ENCODE measurements around the gene KLK10.

Gene KLK10

GRCh38 chr19:51019544-51019925, at the start of gene KLK10:
Gene KLK10, minus strand, starts transcription at chr19:51019709. Its CDS starts 579 bp downstream, at chr19:51019130.
- DNase-seq: no peak

- DNase-seq: no peak
Measured at GRCh38 chr19:51066393-51067186, 47.1 kb upstream of the KLK10 start.

GRCh38 chr19:51065221-51065960, 45.9 kb upstream of the KLK10 start:
- DNase-seq: no peak

GRCh38 chr19:51064534-51065220, 45.2 kb upstream of the KLK10 start, which contains the start of gene KLK13:
Gene KLK13, minus strand, starts transcription at chr19:51065092. Its CDS starts 25 bp downstream, at chr19:51065067.
- DNase-seq: no peak

- DNase-seq: no peak
Measured at GRCh38 chr19:51063664-51064063, 44.2 kb upstream of the KLK10 start.

- no peak for DNase-seq
Measured at GRCh38 chr19:51060973-51061372, 41.5 kb upstream of the KLK10 start.

- DNase-seq: no peak
Measured at GRCh38 chr19:51060336-51060735, 40.8 kb upstream of the KLK10 start.

GRCh38 chr19:51059715-51060114, 40.2 kb upstream of the KLK10 start:
- no peak for DNase-seq

- DNase-seq: no peak
Measured at GRCh38 chr19:51055866-51056265, 36.4 kb upstream of the KLK10 start.

- no peak for DNase-seq
Measured at GRCh38 chr19:51047031-51047335, 27.5 kb upstream of the KLK10 start.

- no peak for DNase-seq
Measured at GRCh38 chr19:51044327-51044726, 24.8 kb upstream of the KLK10 start.

- no peak for DNase-seq
Measured at GRCh38 chr19:51043497-51043896, 24.0 kb upstream of the KLK10 start.

GRCh38 chr19:51040151-51040550, 20.6 kb upstream of the KLK10 start:
- DNase-seq: no peak

- no peak for DNase-seq
Measured at GRCh38 chr19:51036519-51036918, 17.0 kb upstream of the KLK10 start.

GRCh38 chr19:51034704-51035103, 15.2 kb upstream of the KLK10 start, which contains the start of gene KLK12:
Gene KLK12, minus strand, starts transcription at chr19:51035002. Its CDS starts 381 bp downstream, at chr19:51034621.
- peak; percentile 86 for DNase-seq

GRCh38 chr19:51031880-51032225, 12.3 kb upstream of the KLK10 start:
- no peak for DNase-seq

GRCh38 chr19:51031220-51031879, 11.8 kb upstream of the KLK10 start:
- no peak for DNase-seq

- no peak for DNase-seq
Measured at GRCh38 chr19:51030631-51031030, 11.1 kb upstream of the KLK10 start.

- no peak for DNase-seq
Measured at GRCh38 chr19:51029718-51030117, 10.2 kb upstream of the KLK10 start.

- DNase-seq: no peak
Measured at GRCh38 chr19:51027873-51028272, 8.4 kb upstream of the KLK10 start.

- no peak for DNase-seq
Measured at GRCh38 chr19:51027126-51027806, 7.8 kb upstream of the KLK10 start.

GRCh38 chr19:51026554-51026831, 7.0 kb upstream of the KLK10 start, which contains the start of gene KLK11:
Gene KLK11, minus strand, starts transcription at chr19:51026616. Its CDS starts 985 bp downstream, at chr19:51025631.
- DNase-seq: peak; percentile 59
